ENCODE results near the gene CHRNB1.

The CHRNB1 gene

DNA sequence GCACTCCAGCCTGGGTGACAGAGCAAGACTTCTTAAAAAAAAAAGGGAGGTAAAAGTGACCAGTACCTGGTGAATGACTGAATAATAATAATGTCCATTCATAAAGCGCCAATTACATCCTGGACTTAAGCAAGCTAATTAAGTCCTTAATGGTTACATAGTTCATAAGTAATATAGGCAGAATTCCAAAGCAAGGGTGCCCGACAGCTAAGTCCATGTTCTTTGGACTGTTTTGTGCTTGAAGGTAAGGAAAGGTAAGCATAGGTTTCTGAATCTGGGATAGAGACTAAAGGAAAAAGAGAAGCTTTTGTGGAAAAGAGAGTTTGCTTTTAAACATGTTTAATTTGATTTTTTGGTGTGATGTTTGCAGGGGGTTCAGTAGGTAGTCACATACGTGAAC is 49.1 kb downstream of the CHRNB1 start:
- no peak overlapping the region for H3K9ac ChIP-seq (ENCODE audit: low read depth, low read length)
- peaks cover 85% of the 10 kb centered on the region for H4K20me1 ChIP-seq (ENCODE audit: insufficient read depth, low read length)
- TF ChIP-seq EZH2 (IDR thresholded peaks at IDR 0.05; ENCODE audit: borderline replicate concordance, low read depth, low read length, severe bottlenecking), result no peak
- TF ChIP-seq, protein P1, sequence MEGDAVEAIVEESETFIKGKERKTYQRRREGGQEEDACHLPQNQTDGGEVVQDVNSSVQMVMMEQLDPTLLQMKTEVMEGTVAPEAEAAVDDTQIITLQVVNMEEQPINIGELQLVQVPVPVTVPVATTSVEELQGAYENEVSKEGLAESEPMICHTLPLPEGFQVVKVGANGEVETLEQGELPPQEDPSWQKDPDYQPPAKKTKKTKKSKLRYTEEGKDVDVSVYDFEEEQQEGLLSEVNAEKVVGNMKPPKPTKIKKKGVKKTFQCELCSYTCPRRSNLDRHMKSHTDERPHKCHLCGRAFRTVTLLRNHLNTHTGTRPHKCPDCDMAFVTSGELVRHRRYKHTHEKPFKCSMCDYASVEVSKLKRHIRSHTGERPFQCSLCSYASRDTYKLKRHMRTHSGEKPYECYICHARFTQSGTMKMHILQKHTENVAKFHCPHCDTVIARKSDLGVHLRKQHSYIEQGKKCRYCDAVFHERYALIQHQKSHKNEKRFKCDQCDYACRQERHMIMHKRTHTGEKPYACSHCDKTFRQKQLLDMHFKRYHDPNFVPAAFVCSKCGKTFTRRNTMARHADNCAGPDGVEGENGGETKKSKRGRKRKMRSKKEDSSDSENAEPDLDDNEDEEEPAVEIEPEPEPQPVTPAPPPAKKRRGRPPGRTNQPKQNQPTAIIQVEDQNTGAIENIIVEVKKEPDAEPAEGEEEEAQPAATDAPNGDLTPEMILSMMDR (IDR thresholded peaks at IDR 0.05; ENCODE audit: borderline replicate concordance, extremely low read depth, low read length, poor library complexity, severe bottlenecking), result no peak
- no peak overlapping the region for H3K4me3 ChIP-seq (ENCODE audit: low read depth in 1 of 2, low read length in 2 of 2)
- H3K27ac ChIP-seq (ENCODE audit: low read length), result no peak overlapping the region
- H3K9me3 ChIP-seq (ENCODE audit: insufficient read depth, low read length, severe bottlenecking), result no peaks in the 10 kb centered on the region
- H3K4me1 ChIP-seq (ENCODE audit: insufficient read depth, low read length), result peaks cover 20% of the 10 kb centered on the region; the same call in 1 of the 2 replicates
- no peak overlapping the region for H3K4me2 ChIP-seq (ENCODE audit: insufficient read depth, low read length)
- no peaks in the 10 kb centered on the region for H3K27me3 ChIP-seq (ENCODE audit: insufficient read depth, low read length, poor library complexity)
- no peak overlapping the region for H2AFZ ChIP-seq (ENCODE audit: low read depth, low read length)
- H3K36me3 ChIP-seq (ENCODE audit: insufficient read depth, low read length), result peaks cover 71% of the 10 kb centered on the region
- no peak for ATAC-seq (ENCODE audit: insufficient read depth, low read depth)
- no peak for DNase-seq
- H3K79me2 ChIP-seq (ENCODE audit: insufficient read depth, low read length), result peaks cover 83% of the 10 kb centered on the region

DNA sequence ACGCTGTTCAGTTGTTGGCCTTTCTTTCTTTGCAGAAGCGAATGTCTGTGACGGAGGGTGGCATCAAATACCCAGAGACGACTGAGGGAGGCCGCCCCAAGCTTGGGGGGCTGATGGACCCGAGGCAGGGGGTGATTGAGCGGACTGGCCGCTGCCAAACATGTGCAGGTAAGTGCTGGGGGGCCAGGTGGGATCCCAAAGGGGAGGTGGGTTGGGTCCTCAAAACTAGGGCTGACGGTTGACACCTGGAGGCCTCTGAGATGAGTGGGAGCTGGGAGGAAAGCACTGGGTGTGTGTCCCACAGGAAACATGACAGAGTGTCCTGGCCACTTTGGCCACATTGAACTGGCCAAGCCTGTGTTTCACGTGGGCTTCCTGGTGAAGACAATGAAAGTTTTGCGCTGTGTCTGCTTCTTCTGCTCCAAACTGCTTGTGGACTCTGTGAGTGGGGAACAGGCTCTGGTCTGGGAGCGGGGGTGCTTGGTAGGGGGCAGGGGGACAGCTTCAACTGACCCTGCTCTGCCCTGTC is 51.1 kb downstream of the CHRNB1 start:
- H3K9ac ChIP-seq (ENCODE audit: low read depth, low read length), result no peak overlapping the region
- peaks cover 62% of the 10 kb centered on the region for H3K79me2 ChIP-seq (ENCODE audit: insufficient read depth, low read length)
- DNase-seq (no peak), ATAC-seq (ENCODE audit: insufficient read depth, low read depth) (no peak)
- no peak overlapping the region for H2AFZ ChIP-seq (ENCODE audit: low read depth, low read length)
- no peak overlapping the region for H3K4me3 ChIP-seq (ENCODE audit: low read depth in 1 of 2, low read length in 2 of 2)
- H3K9me3 ChIP-seq (ENCODE audit: insufficient read depth, low read length, severe bottlenecking), result no peaks in the 10 kb centered on the region
- no peaks in the 10 kb centered on the region for H3K27me3 ChIP-seq (ENCODE audit: insufficient read depth, low read length, poor library complexity)
- 0 out of 2 replicates have a peak, but pooled peaks cover 5% of the 10 kb centered on the region for H3K4me1 ChIP-seq (ENCODE audit: insufficient read depth, low read length)
- peaks cover 72% of the 10 kb centered on the region for H3K36me3 ChIP-seq (ENCODE audit: insufficient read depth, low read length)
- no peak overlapping the region for H3K4me2 ChIP-seq (ENCODE audit: insufficient read depth, low read length)
- no peak for TF ChIP-seq EZH2 (IDR thresholded peaks at IDR 0.05; ENCODE audit: borderline replicate concordance, low read depth, low read length, severe bottlenecking)
- TF ChIP-seq, protein P1 (IDR thresholded peaks at IDR 0.05; ENCODE audit: borderline replicate concordance, extremely low read depth, low read length, poor library complexity, severe bottlenecking), result no peak
- no peak overlapping the region for H3K27ac ChIP-seq (ENCODE audit: low read length)
- peaks cover 66% of the 10 kb centered on the region for H4K20me1 ChIP-seq (ENCODE audit: insufficient read depth, low read length)

DNA sequence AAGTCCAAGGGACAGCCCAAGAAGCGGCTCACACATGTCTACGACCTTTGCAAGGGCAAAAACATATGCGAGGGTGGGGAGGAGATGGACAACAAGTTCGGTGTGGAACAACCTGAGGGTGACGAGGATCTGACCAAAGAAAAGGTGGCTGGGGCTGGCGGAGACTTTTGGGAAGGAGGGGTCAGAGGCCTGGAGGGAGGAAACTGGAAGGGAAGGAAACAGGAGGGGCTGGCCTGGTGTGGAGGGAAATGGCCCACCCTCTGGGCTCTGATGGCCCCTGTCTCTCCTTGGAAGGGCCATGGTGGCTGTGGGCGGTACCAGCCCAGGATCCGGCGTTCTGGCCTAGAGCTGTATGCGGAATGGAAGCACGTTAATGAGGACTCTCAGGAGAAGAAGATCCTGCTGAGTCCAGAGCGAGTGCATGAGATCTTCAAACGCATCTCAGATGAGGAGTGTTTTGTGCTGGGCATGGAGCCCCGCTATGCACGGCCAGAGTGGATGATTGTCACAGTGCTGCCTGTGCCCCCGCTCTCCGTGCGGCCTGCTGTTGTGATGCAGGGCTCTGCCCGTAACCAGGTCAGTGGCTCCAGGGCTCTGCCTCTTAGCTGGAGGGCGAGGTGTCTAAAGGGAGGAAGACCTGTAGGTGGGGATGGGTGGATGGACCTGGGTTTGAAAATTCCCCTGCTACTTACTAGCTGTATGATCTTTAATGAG is 51.8 kb downstream of the CHRNB1 start:
- peaks cover 59% of the 10 kb centered on the region for H4K20me1 ChIP-seq (ENCODE audit: insufficient read depth, low read length)
- 0 out of 2 replicates have a peak, but pooled peaks cover 5% of the 10 kb centered on the region for H3K4me1 ChIP-seq (ENCODE audit: insufficient read depth, low read length)
- no peak overlapping the region for H2AFZ ChIP-seq (ENCODE audit: low read depth, low read length)
- H3K36me3 ChIP-seq (ENCODE audit: insufficient read depth, low read length), result peaks cover 76% of the 10 kb centered on the region
- no peaks in the 10 kb centered on the region for H3K27me3 ChIP-seq (ENCODE audit: insufficient read depth, low read length, poor library complexity)
- TF ChIP-seq, protein P1 (IDR thresholded peaks at IDR 0.05; ENCODE audit: borderline replicate concordance, extremely low read depth, low read length, poor library complexity, severe bottlenecking), result no peak
- no peak for TF ChIP-seq EZH2 (IDR thresholded peaks at IDR 0.05; ENCODE audit: borderline replicate concordance, low read depth, low read length, severe bottlenecking)
- ATAC-seq (ENCODE audit: insufficient read depth, low read depth), result no peak
- H3K4me2 ChIP-seq (ENCODE audit: insufficient read depth, low read length), result no peak overlapping the region
- peaks cover 56% of the 10 kb centered on the region for H3K79me2 ChIP-seq (ENCODE audit: insufficient read depth, low read length)
- no peak overlapping the region for H3K4me3 ChIP-seq (ENCODE audit: low read depth in 1 of 2, low read length in 2 of 2)
- no peak overlapping the region for H3K27ac ChIP-seq (ENCODE audit: low read length)
- no peak overlapping the region for H3K9ac ChIP-seq (ENCODE audit: low read depth, low read length)
- DNase-seq, result no peak
- no peaks in the 10 kb centered on the region for H3K9me3 ChIP-seq (ENCODE audit: insufficient read depth, low read length, severe bottlenecking)
